Neural cell (in vitro differentiated cells): ENCODE measurements around the gene GRWD1.

Experiments used
- CTCF ChIP-seq: fragments of 450-650 bp; IDR thresholded peaks from 2 replicates; pipeline ENCODE4 v1.5.1; 2014; ENCODE audit warnings: antibody characterized with exemption, mild to moderate bottlenecking, moderate library complexity; ENCODE audit not compliant: poor library complexity, severe bottlenecking
- EP300 ChIP-seq: fragments of 450-650 bp; conservative IDR thresholded peaks from 2 replicates; pipeline ENCODE4 v1.6.1; 2014; ENCODE audit warnings: antibody characterized with exemption, mild to moderate bottlenecking, moderate library complexity; ENCODE audit not compliant: poor library complexity, severe bottlenecking
- EZH2 ChIP-seq: fragments of 200-600, 300-800 bp; shearing (Covaris generic), sonication (generic); IDR thresholded peaks from 2 replicates; pipeline ENCODE4 v1.6.1; 2014; ENCODE audit warnings: antibody characterized with exemption, low read length, borderline replicate concordance, mild to moderate bottlenecking; ENCODE audit not compliant: insufficient read depth, poor library complexity, severe bottlenecking
- POLR2AphosphoS5 ChIP-seq: IDR thresholded peaks from 2 replicates; pipeline ENCODE4 v1.6.1; 2012
- RAD21 ChIP-seq: fragments of 450-650 bp; conservative IDR thresholded peaks from 2 replicates; pipeline ENCODE4 v1.6.1; 2014; ENCODE audit warnings: antibody characterized with exemption, mild to moderate bottlenecking, moderate library complexity
- SMC3 ChIP-seq: fragments of 450-650 bp; conservative IDR thresholded peaks from 2 replicates; pipeline ENCODE4 v1.6.1; 2014; ENCODE audit warnings: antibody characterized with exemption, mild to moderate bottlenecking, moderate library complexity; ENCODE audit not compliant: poor library complexity
- TAF1 ChIP-seq: IDR thresholded peaks from 2 replicates; pipeline ENCODE4 v1.6.1; 2012; ENCODE audit warnings: low read depth

- peak; percentile 72 for TF ChIP-seq CTCF
- TF ChIP-seq EZH2, result no peak
- TF ChIP-seq TAF1, result no peak
- peak; percentile 53 for TF ChIP-seq SMC3
- TF ChIP-seq EP300, result no peak
- TF ChIP-seq RAD21, result peak; percentile 53
- no peak for TF ChIP-seq POLR2AphosphoS5
Measured at GRCh38 chr19:48445256-48445605, 552 bp upstream of the GRWD1 start.
